Measurements from ENCODE around the gene CHST12.

GRCh38 chr7:2488681-2489080 lies 85.3 kb downstream of the CHST12 start:
- TF ChIP-seq CTCF (IDR thresholded peaks at IDR 0.05; ENCODE audit: insufficient read depth, low read depth, low read length) (no peak), EZH2 (IDR thresholded peaks at IDR 0.05; ENCODE audit: insufficient read depth, low read length) (no peak)

All from astrocyte (in vitro differentiated cells and primary cell).